Medulla oblongata (tissue), 1 donor: ENCODE results near the gene ACO2.
"Not testable (repeated sequence)": the region's sequence is repeated elsewhere in the genome, so short reads cannot be mapped to it uniquely, and the experiment has no call there.

Experiments used
- DNase-seq: peaks from one replicate; pipeline ENCODE4 v3.0.0-alpha.2; 2015; ENCODE audit errors: extremely low spot score

ACO2 gene

GRCh38 chr22:41468381-41469217, at the start of gene ACO2, which contains the start of gene PHF5A:
Gene ACO2 (plus strand): TSS chr22:41469117. CDS start chr22:41469147, 30 bp downstream.
Gene PHF5A (minus strand): TSS chr22:41468692. CDS start chr22:41468653, 39 bp downstream.
- peak; percentile 99 for DNase-seq

GRCh38 chr22:41425660-41426365, 43.1 kb upstream of the ACO2 start:
- DNase-seq: no peak

GRCh38 chr22:41429232-41429950, 39.5 kb upstream of the ACO2 start:
- DNase-seq: peak; percentile 66

GRCh38 chr22:41429951-41430332, 39.0 kb upstream of the ACO2 start:
- no peak for DNase-seq

- DNase-seq: no peak
Measured at GRCh38 chr22:41431656-41432055, 37.3 kb upstream of the ACO2 start.

- DNase-seq: not testable (repeated sequence)
Measured at GRCh38 chr22:41433480-41433879, 35.4 kb upstream of the ACO2 start.

GRCh38 chr22:41434361-41435003, 34.4 kb upstream of the ACO2 start:
- peak; percentile 63 for DNase-seq

- no peak for DNase-seq
Measured at GRCh38 chr22:41435560-41435959, 33.4 kb upstream of the ACO2 start.

GRCh38 chr22:41436322-41437113, 32.4 kb upstream of the ACO2 start:
- DNase-seq: no peak

- no peak for DNase-seq
Measured at GRCh38 chr22:41437198-41437597, 31.7 kb upstream of the ACO2 start.

GRCh38 chr22:41440511-41440910, 28.4 kb upstream of the ACO2 start:
- not testable (repeated sequence) for DNase-seq

GRCh38 chr22:41442240-41442792, 26.6 kb upstream of the ACO2 start:
- peak; percentile 55 for DNase-seq

GRCh38 chr22:41444360-41445128, 24.4 kb upstream of the ACO2 start:
- peak; percentile 96 for DNase-seq

GRCh38 chr22:41445129-41446056, 23.5 kb upstream of the ACO2 start:
- peak; percentile 54 for DNase-seq

- peak; percentile 34 for DNase-seq
Measured at GRCh38 chr22:41446057-41446501, 22.8 kb upstream of the ACO2 start.

GRCh38 chr22:41446639-41447434, 22.1 kb upstream of the ACO2 start, which contains the start of gene TOB2:
Gene TOB2 (minus strand): TSS chr22:41446801. CDS start chr22:41437345, 9,456 bp downstream.
- peak; percentile 98 for DNase-seq

- peak; percentile 70 for DNase-seq
Measured at GRCh38 chr22:41447435-41448188, 21.3 kb upstream of the ACO2 start.
